IMR-90 (cell line): ENCODE results near the gene NNAT. TPM values are rescaled to one million over a fixed set of nuclear protein-coding genes. Genes with fewer than 3 reads are reported as not detected.
"Not testable (repeated sequence)": the region's sequence is repeated elsewhere in the genome, so short reads cannot be mapped to it uniquely, and the experiment has no call there.

ENCODE experiments used
- ATAC-seq: fragments of 200-7000 bp; cut with Tn5 transposase; 2 replicates; pipeline ENCODE4 v1.9.1; 2020; ENCODE audit warnings: low read depth, mild to moderate bottlenecking, moderate library complexity
- BruUV-seq: library from RNA; stranded (reverse); fragments of 400-500 nt; replicated peaks from 2 replicates; lab custom pipeline; 2021; lab: Mats Ljungman, UMichigan
- CTCF ChIA-PET: fragments of 300-600 bp; formaldehyde crosslinking; extraction: SDS; loops from one replicate; lab custom pipeline; 2021; ENCODE audit warnings: antibody characterized with exemption; lab: Yijun Ruan, JAX
- POLR2A ChIA-PET: fragments of 300-600 bp; sonication (Branson Sonifier 250); formaldehyde crosslinking; loops from one replicate; lab custom pipeline; 2022; ENCODE audit warnings: antibody characterized with exemption; ENCODE audit not compliant: unreplicated experiment; lab: Charles Lee
- DNase-seq: peaks from one replicate; pipeline ENCODE4 v3.0.0; 2013
- H2AFZ ChIP-seq: replicated peaks from 2 replicates; pipeline ENCODE3; 2013; ENCODE audit warnings: low read length, mild to moderate bottlenecking; ENCODE audit not compliant: poor library complexity
- H2AK5ac ChIP-seq: 2 replicates; pipeline ENCODE4 v1.6.1; 2013; ENCODE audit warnings: low read depth, low read length, inconsistent platforms
- H2AK9ac ChIP-seq: replicated peaks from 2 replicates; pipeline ENCODE3; 2013; ENCODE audit warnings: mild to moderate bottlenecking, low read depth, low read length, moderate library complexity; ENCODE audit not compliant: poor library complexity
- H2BK120ac ChIP-seq: 2 replicates; pipeline ENCODE4 v1.6.1; 2013; ENCODE audit warnings: low read depth, low read length, inconsistent platforms
- H2BK15ac ChIP-seq: 3 replicates; pipeline ENCODE4 v1.6.1; 2013; ENCODE audit warnings: low read depth, low read length, inconsistent platforms
- H2BK20ac ChIP-seq: 2 replicates; pipeline ENCODE4 v1.6.1; 2013; ENCODE audit warnings: low read depth, mild to moderate bottlenecking, inconsistent platforms, low read length, moderate library complexity
- H2BK5ac ChIP-seq: 2 replicates; pipeline ENCODE4 v1.6.1; 2013; ENCODE audit warnings: mild to moderate bottlenecking, low read depth, low read length, inconsistent platforms; ENCODE audit not compliant: poor library complexity, severe bottlenecking
- H3K14ac ChIP-seq: replicated peaks from 2 replicates; pipeline ENCODE4 v1.6.1; 2013; ENCODE audit warnings: low read depth, low read length, inconsistent platforms
- H3K18ac ChIP-seq: 2 replicates; pipeline ENCODE4 v1.6.1; 2013; ENCODE audit warnings: low read depth, low read length, control low read depth
- H3K23ac ChIP-seq: 2 replicates; pipeline ENCODE4 v1.6.1; 2013; ENCODE audit warnings: low read depth, low read length, inconsistent platforms
- H3K27ac ChIP-seq: 2 replicates; pipeline ENCODE4 v1.5.1; 2013; ENCODE audit warnings: mild to moderate bottlenecking, control low read depth, low read length; ENCODE audit not compliant: insufficient read depth
- H3K27me3 ChIP-seq: 2 replicates; pipeline ENCODE4 v1.6.1; 2013; ENCODE audit warnings: low read length; ENCODE audit not compliant: control insufficient read depth, insufficient read depth
- H3K36me3 ChIP-seq: 2 replicates; pipeline ENCODE4 v1.6.1; 2013; ENCODE audit warnings: low read length, mixed read lengths; ENCODE audit not compliant: control insufficient read depth, insufficient read depth
- H3K4ac ChIP-seq: 2 replicates; pipeline ENCODE4 v1.6.1; 2013; ENCODE audit warnings: low read depth, low read length, inconsistent platforms
- H3K4me1 ChIP-seq: 2 replicates; pipeline ENCODE4 v1.6.1; 2013; ENCODE audit warnings: low read length, mixed read lengths; ENCODE audit not compliant: control insufficient read depth, insufficient read depth
- H3K4me2 ChIP-seq: 2 replicates; pipeline ENCODE4 v1.6.1; 2013; ENCODE audit warnings: low read depth, mild to moderate bottlenecking, control low read depth, low read length, moderate library complexity
- H3K4me3 ChIP-seq: 2 replicates; pipeline ENCODE4 v1.5.1; 2013; ENCODE audit warnings: low read depth, mild to moderate bottlenecking, control low read depth, low read length, moderate library complexity; ENCODE audit not compliant: insufficient read depth
- H3K56ac ChIP-seq: 2 replicates; pipeline ENCODE4 v1.6.1; 2013; ENCODE audit warnings: low read length, inconsistent platforms; ENCODE audit not compliant: insufficient read depth; ENCODE audit errors: extremely low read depth
- H3K79me1 ChIP-seq, 2 experiments: 2 replicates each; pipeline ENCODE4 v1.6.1; 2013; ENCODE audit warnings: low read length in 2 of 2, inconsistent platforms in 1 of 2, low read depth in 1 of 2
- H3K9ac ChIP-seq: 2 replicates; pipeline ENCODE4 v1.6.1; 2013; ENCODE audit warnings: low read depth, low read length, control low read depth
- H3K9me1 ChIP-seq: 2 replicates; pipeline ENCODE4 v1.6.1; 2013; ENCODE audit warnings: low read length, inconsistent platforms; ENCODE audit not compliant: insufficient read depth
- H3K9me3 ChIP-seq: 2 replicates; pipeline ENCODE4 v1.6.1; 2013; ENCODE audit warnings: low read length; ENCODE audit not compliant: control insufficient read depth, insufficient read depth
- H4K20me1 ChIP-seq: 2 replicates; pipeline ENCODE4 v1.6.1; 2013; ENCODE audit warnings: low read length, inconsistent platforms; ENCODE audit not compliant: insufficient read depth
- H4K5ac ChIP-seq: 2 replicates; pipeline ENCODE4 v1.6.1; 2013; ENCODE audit warnings: mild to moderate bottlenecking, low read depth, low read length, control low read depth
- H4K8ac ChIP-seq, 2 experiments: 2 replicates each; pipeline ENCODE4 v1.6.1; 2013; ENCODE audit warnings: low read depth in 2 of 2, low read length in 2 of 2, control low read depth in 1 of 2, inconsistent platforms in 1 of 2
- H4K91ac ChIP-seq: 2 replicates; pipeline ENCODE4 v1.6.1; 2013; ENCODE audit warnings: low read depth, low read length, inconsistent platforms; ENCODE audit not compliant: insufficient read depth
- WGBS, 2 experiments: methylation state at CpG; one replicate each; pipeline versions ENCODE4 v1.1.5 to v1.1.7; 2013; ENCODE audit warnings: missing lambda C conversion rate in 2 of 2; ENCODE audit not compliant: insufficient read length in 1 of 2; ENCODE audit errors: extremely low coverage in 2 of 2; 5-methylcytosine and 5-hydroxymethylcytosine counted together
- dilution Hi-C: fragments of 300-500 bp; cut with HindIII; formaldehyde crosslinking; loops from one replicate; pipeline ENCODE4 v1.14.3; 2018; ENCODE audit warnings: low sequenced_read_pairs; ENCODE audit not compliant: unreplicated experiment
- in situ Hi-C: fragments of 300-500 bp; cut with MboI; formaldehyde crosslinking; loops from 3 replicates; pipeline ENCODE4 v1.14.3; 2019; ENCODE audit warnings: low sequenced_read_pairs, inconsistent platforms, mixed read lengths
- intact Hi-C: fragments of 100-400 bp; cut with micrococcal nuclease; formaldehyde crosslinking; loops from 2 replicates; pipeline ENCODE4 v1.10.0; 2022
- polyA plus RNA-seq, 3 experiments: library from polyadenylated mRNA; depleted of rRNA; stranded (reverse); fragments of >200 nt; gene quantifications; 2 replicates each; pipeline ENCODE4 v1.2.3, GENCODE V29; 2012; ENCODE audit warnings: low replicate concordance in 1 of 3
- total RNA-seq: library from RNA; depleted of rRNA; stranded (reverse); fragments of >200 nt; gene quantifications from 2 replicates; pipeline ENCODE4 v1.2.3, GENCODE V29; 2012

Gene NNAT
- total and polyA plus RNA-seq, 2 of the 4 experiments (the other 2 are of a cell fraction) = 2.0 to 6.5 TPM

GRCh38 chr20:37554721-37555298, 33.8 kb downstream of the NNAT start:
- H2BK20ac ChIP-seq, H3K14ac ChIP-seq, H3K9me1 ChIP-seq, H2BK15ac ChIP-seq, H3K4me2 ChIP-seq, H4K5ac ChIP-seq, H2AK5ac ChIP-seq, H3K4me3 ChIP-seq, H2BK120ac ChIP-seq, H4K20me1 ChIP-seq, H3K9me3 ChIP-seq, POLR2A ChIA-PET, H3K4ac ChIP-seq, H2AK9ac ChIP-seq, H2BK5ac ChIP-seq, H3K36me3 ChIP-seq, in situ Hi-C loops, ATAC-seq, dilution Hi-C loops, H3K18ac ChIP-seq, H3K4me1 ChIP-seq, BruUV-seq, H3K79me1 ChIP-seq, H3K9ac ChIP-seq, DNase-seq, H3K56ac ChIP-seq, H4K91ac ChIP-seq, H3K23ac ChIP-seq, H2AFZ ChIP-seq, intact Hi-C loops, H4K8ac ChIP-seq, H3K27ac ChIP-seq: not testable (repeated sequence)
- 40% methylated on average over 2 of the region's 13 CpGs; no CpG with 5 or more reads in 1 of the 2 experiments for WGBS, 2 experiments
- H3K27me3 ChIP-seq = peaks cover 21% of the 10 kb centered on the region
- CTCF ChIA-PET = interaction anchor here (0.7 kb wide), 1 partner anchor 111 kb away, joined by 3 read pairs; no protein-coding TSS in a partner anchor
